Mesendoderm (in vitro differentiated cells): ENCODE data around the gene KIF5B.
"Not testable (repeated sequence)": the region's sequence is repeated elsewhere in the genome, so short reads cannot be mapped to it uniquely, and the experiment has no call there.

Source experiments
- DNase-seq: peaks from one replicate; pipeline ENCODE4 v3.0.0; 2013
- H2AK5ac ChIP-seq: 2 replicates; pipeline ENCODE4 v1.6.1; 2013; ENCODE audit warnings: low read length, inconsistent platforms
- H2BK120ac ChIP-seq: 2 replicates; pipeline ENCODE4 v1.6.1; 2013; ENCODE audit warnings: low read depth, mild to moderate bottlenecking, low read length, moderate library complexity, mixed read lengths
- H2BK15ac ChIP-seq: replicated peaks from 2 replicates; pipeline ENCODE4 v1.6.1; 2013; ENCODE audit warnings: low read depth, mild to moderate bottlenecking, moderate library complexity
- H2BK5ac ChIP-seq: 2 replicates; pipeline ENCODE4 v1.6.1; 2013; ENCODE audit warnings: low read length, inconsistent platforms
- H3K18ac ChIP-seq: 2 replicates; pipeline ENCODE4 v1.6.1; 2013; ENCODE audit warnings: mild to moderate bottlenecking, low read length, mixed read lengths
- H3K23ac ChIP-seq: one replicate; pipeline ENCODE4 v1.6.1; 2013; ENCODE audit warnings: low read length
- H3K27ac ChIP-seq: 2 replicates; pipeline ENCODE4 v1.5.1; 2013; ENCODE audit warnings: low read depth, mild to moderate bottlenecking, inconsistent platforms, low read length, moderate library complexity
- H3K27me3 ChIP-seq: 2 replicates; pipeline ENCODE4 v1.6.1; 2013; ENCODE audit warnings: low read length, control low read depth, mild to moderate bottlenecking, inconsistent platforms; ENCODE audit not compliant: insufficient read depth, poor library complexity
- H3K36me3 ChIP-seq: 2 replicates; pipeline ENCODE4 v1.6.1; 2013; ENCODE audit warnings: low read length, inconsistent platforms; ENCODE audit not compliant: control insufficient read depth, insufficient read depth
- H3K4ac ChIP-seq: one replicate; pipeline ENCODE4 v1.6.1; 2013; ENCODE audit warnings: low read depth, mild to moderate bottlenecking, low read length, moderate library complexity
- H3K4me1 ChIP-seq: 2 replicates; pipeline ENCODE4 v1.6.1; 2013; ENCODE audit warnings: low read depth, low read length, inconsistent platforms; ENCODE audit not compliant: control insufficient read depth
- H3K4me2 ChIP-seq: 2 replicates; pipeline ENCODE4 v1.6.1; 2013; ENCODE audit warnings: low read length
- H3K4me3 ChIP-seq: 2 replicates; pipeline ENCODE4 v1.5.1; 2013; ENCODE audit warnings: mild to moderate bottlenecking, low read length
- H3K56ac ChIP-seq: one replicate; pipeline ENCODE4 v1.6.1; 2013; ENCODE audit warnings: low read length
- H3K79me1 ChIP-seq: 2 replicates; pipeline ENCODE4 v1.6.1; 2013; ENCODE audit warnings: low read length, inconsistent platforms
- H3K79me2 ChIP-seq: 2 replicates; pipeline ENCODE4 v1.6.1; 2013; ENCODE audit warnings: mild to moderate bottlenecking, low read length; ENCODE audit not compliant: control insufficient read depth, insufficient read depth
- H3K9ac ChIP-seq: 2 replicates; pipeline ENCODE4 v1.6.1; 2013; ENCODE audit warnings: low read length, inconsistent platforms
- H4K5ac ChIP-seq: one replicate; pipeline ENCODE4 v1.6.1; 2013; ENCODE audit warnings: low read length
- H4K8ac ChIP-seq: one replicate; pipeline ENCODE4 v1.6.1; 2013; ENCODE audit warnings: low read depth, mild to moderate bottlenecking, control low read depth, low read length, moderate library complexity
- WGBS: extraction: QIAGEN DNeasy Blood & Tissue Kit; methylation state at CpG from one replicate; pipeline ENCODE4 v1.1.7; 2013; ENCODE audit warnings: low lambda C conversion rate, missing lambda C conversion rate; ENCODE audit not compliant: insufficient coverage; ENCODE audit errors: extremely low coverage; 5-methylcytosine and 5-hydroxymethylcytosine counted together

KIF5B gene

GRCh38 chr10:31990937-31991336 lies 65.3 kb downstream of the KIF5B start:
- Histone ChIP-seq H3K36me3 (no peaks in the 10 kb centered on the region), H3K18ac (no peak overlapping the region), H4K5ac (no peak overlapping the region), H3K4me3 (no peak overlapping the region), H4K8ac (no peak overlapping the region), H2BK5ac (no peak overlapping the region), H2BK15ac (no peak overlapping the region), H3K56ac (no peak overlapping the region), H3K27me3 (no peaks in the 10 kb centered on the region), H3K4me2 (no peak overlapping the region), H3K23ac (no peak overlapping the region), H3K4ac (no peak overlapping the region), H2BK120ac (no peak overlapping the region), H3K79me2 (no peaks in the 10 kb centered on the region), H3K9ac (no peak overlapping the region), H3K4me1 (no peaks in the 10 kb centered on the region), H2AK5ac (no peak overlapping the region), H3K79me1 (no peaks in the 10 kb centered on the region), H3K27ac (no peak overlapping the region)
- no peak for DNase-seq

- not testable (repeated sequence) for H3K56ac ChIP-seq, H2BK15ac ChIP-seq, H3K4me3 ChIP-seq, H3K4ac ChIP-seq, H3K4me2 ChIP-seq, H2BK5ac ChIP-seq, H3K4me1 ChIP-seq, H4K5ac ChIP-seq, H3K79me1 ChIP-seq, H4K8ac ChIP-seq, H3K18ac ChIP-seq, H3K23ac ChIP-seq, H2BK120ac ChIP-seq, H3K79me2 ChIP-seq, H3K27me3 ChIP-seq, H2AK5ac ChIP-seq, H3K9ac ChIP-seq, H3K27ac ChIP-seq, DNase-seq, H3K36me3 ChIP-seq
- WGBS: no CpG with 5 or more reads among the region's 1 CpG
Observed at GRCh38 chr10:31987786-31988185, 68.4 kb downstream of the KIF5B start.

GRCh38 chr10:31982111-31982510 lies 74.1 kb downstream of the KIF5B start:
- Histone ChIP-seq H4K5ac (no peak overlapping the region), H3K56ac (no peak overlapping the region), H2BK15ac (no peak overlapping the region), H3K4me2 (no peak overlapping the region), H3K27ac (no peak overlapping the region), H3K9ac (no peak overlapping the region), H2AK5ac (no peak overlapping the region), H2BK5ac (no peak overlapping the region), H3K27me3 (no peaks in the 10 kb centered on the region), H3K36me3 (no peaks in the 10 kb centered on the region), H3K4me3 (no peak overlapping the region), H3K23ac (no peak overlapping the region), H3K4me1 (no peaks in the 10 kb centered on the region), H3K79me2 (no peaks in the 10 kb centered on the region), H3K79me1 (no peaks in the 10 kb centered on the region), H3K18ac (no peak overlapping the region), H3K4ac (no peak overlapping the region), H4K8ac (no peak overlapping the region), H2BK120ac (no peak overlapping the region)
- no CpG with 5 or more reads among the region's 2 CpGs for WGBS
- no peak for DNase-seq

GRCh38 chr10:31980471-31980870 lies 75.8 kb downstream of the KIF5B start:
- H3K36me3 ChIP-seq: no peaks in the 10 kb centered on the region
- no peak overlapping the region for H2BK120ac ChIP-seq
- no peak overlapping the region for H2BK15ac ChIP-seq
- H3K27ac ChIP-seq: no peak overlapping the region
- no peak overlapping the region for H3K56ac ChIP-seq
- no peaks in the 10 kb centered on the region for H3K79me2 ChIP-seq
- H3K23ac ChIP-seq: no peak overlapping the region
- no peak overlapping the region for H2BK5ac ChIP-seq
- DNase-seq: no peak
- no peak overlapping the region for H3K18ac ChIP-seq
- no peaks in the 10 kb centered on the region for H3K27me3 ChIP-seq
- no peak overlapping the region for H2AK5ac ChIP-seq
- H3K79me1 ChIP-seq: no peaks in the 10 kb centered on the region
- H3K4ac ChIP-seq: no peak overlapping the region
- no peak overlapping the region for H3K9ac ChIP-seq
- H3K4me3 ChIP-seq: no peak overlapping the region
- no peak overlapping the region for H4K5ac ChIP-seq
- H3K4me2 ChIP-seq: no peak overlapping the region
- H4K8ac ChIP-seq: no peak overlapping the region
- no peaks in the 10 kb centered on the region for H3K4me1 ChIP-seq
- WGBS: no CpG with 5 or more reads among the region's 4 CpGs

GRCh38 chr10:31979071-31979470 lies 77.2 kb downstream of the KIF5B start:
- H3K23ac ChIP-seq, H2BK120ac ChIP-seq, H3K79me1 ChIP-seq, H3K18ac ChIP-seq, H3K56ac ChIP-seq, H3K27ac ChIP-seq, H3K4me2 ChIP-seq, H3K4me3 ChIP-seq, H3K79me2 ChIP-seq, H3K4me1 ChIP-seq, H3K9ac ChIP-seq, H2BK15ac ChIP-seq, H3K27me3 ChIP-seq, DNase-seq, H2BK5ac ChIP-seq, H3K4ac ChIP-seq, H4K5ac ChIP-seq, H3K36me3 ChIP-seq, H4K8ac ChIP-seq, H2AK5ac ChIP-seq: not testable (repeated sequence)
- no CpG with 5 or more reads among the region's 19 CpGs for WGBS

GRCh38 chr10:31978156-31978483 lies 78.1 kb downstream of the KIF5B start:
- Histone ChIP-seq H3K4me3 (no peak overlapping the region), H4K5ac (no peak overlapping the region), H2BK5ac (no peak overlapping the region), H3K27ac (no peak overlapping the region), H3K27me3 (no peaks in the 10 kb centered on the region), H4K8ac (no peak overlapping the region), H3K4me2 (no peak overlapping the region), H3K9ac (no peak overlapping the region), H3K4me1 (no peaks in the 10 kb centered on the region), H3K4ac (no peak overlapping the region), H3K79me1 (no peaks in the 10 kb centered on the region), H3K56ac (no peak overlapping the region), H2BK15ac (no peak overlapping the region), H3K79me2 (no peaks in the 10 kb centered on the region), H2BK120ac (no peak overlapping the region), H2AK5ac (no peak overlapping the region), H3K18ac (no peak overlapping the region), H3K23ac (no peak overlapping the region), H3K36me3 (no peaks in the 10 kb centered on the region)
- no peak for DNase-seq
- no CpG with 5 or more reads among the region's 2 CpGs for WGBS
